HL-60 (cell line): ENCODE results near the gene SIPA1.

ENCODE experiments used
- CTCF ChIP-seq: IDR thresholded peaks from one replicate; pipeline ENCODE4 v1.5.1; 2011; ENCODE audit warnings: low read length, control low read depth, inconsistent platforms; ENCODE audit not compliant: insufficient read depth
- GABPA ChIP-seq: IDR thresholded peaks from 2 replicates; pipeline ENCODE4 v1.6.1; 2012; ENCODE audit warnings: low read depth
- POLR2AphosphoS5 ChIP-seq: IDR thresholded peaks from 2 replicates; pipeline ENCODE4 v1.6.1; 2012; ENCODE audit warnings: low read depth
- REST ChIP-seq: IDR thresholded peaks from 2 replicates; pipeline ENCODE4 v1.6.1; 2012; ENCODE audit warnings: low read depth; ENCODE audit not compliant: insufficient replicate concordance

GRCh38 chr11:65644837-65645236 lies 6.9 kb downstream of the SIPA1 start:
- no peak for TF ChIP-seq GABPA
- no peak for TF ChIP-seq CTCF
- TF ChIP-seq POLR2AphosphoS5: no peak
- TF ChIP-seq REST: no peak
